HG03159 (cell line): ENCODE measurements around the gene TOLLIP.

Source experiments
- ATAC-seq: cut with Tn5 transposase; IDR thresholded peaks from one replicate; pipeline ENCODE4 v1.9.1; 2021; ENCODE audit warnings: mild to moderate bottlenecking, moderate library complexity; ENCODE audit not compliant: unreplicated experiment

The TOLLIP gene

DNA sequence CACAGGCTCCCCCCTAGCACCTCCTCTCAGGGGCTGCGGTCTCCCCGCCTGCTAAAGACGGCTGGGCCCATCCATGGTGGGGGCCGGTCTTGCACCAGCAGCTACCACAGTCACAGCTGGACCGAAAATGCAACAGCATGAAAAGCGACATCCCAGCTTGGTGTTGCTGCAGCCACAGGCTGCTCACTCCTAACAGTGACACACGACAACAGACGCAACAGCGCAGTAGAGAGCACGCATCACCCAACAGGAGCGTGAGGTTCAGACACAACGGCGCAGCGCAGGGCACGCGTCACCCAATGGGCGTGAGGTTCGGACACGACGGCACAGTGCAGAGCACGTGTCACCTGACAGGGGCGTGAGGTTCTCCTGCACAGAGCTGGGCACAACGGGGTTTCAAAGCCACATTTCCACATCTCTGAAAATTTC, 24.1 kb downstream of the TOLLIP start:
- no peak for ATAC-seq

DNA sequence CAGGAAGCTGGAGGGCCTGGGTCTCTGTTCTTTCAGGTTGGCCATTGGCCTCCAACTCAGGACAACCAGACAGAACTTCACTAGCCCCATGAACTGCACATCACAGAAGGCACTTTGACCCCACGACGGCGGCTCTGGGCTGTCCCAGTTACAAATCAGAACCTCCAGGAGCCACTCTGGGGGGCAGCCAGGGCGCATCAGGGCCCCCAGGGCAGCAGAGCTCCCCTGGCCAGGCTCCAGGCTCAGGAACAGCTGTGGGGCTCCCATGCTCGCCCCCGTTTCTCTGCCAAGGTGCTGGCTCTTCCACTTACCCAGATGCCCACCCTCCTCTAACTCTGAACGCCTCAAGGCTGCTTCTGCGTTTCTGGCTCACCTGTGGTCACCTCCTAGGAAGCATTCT, 25.5 kb downstream of the TOLLIP start:
- no peak for ATAC-seq

DNA sequence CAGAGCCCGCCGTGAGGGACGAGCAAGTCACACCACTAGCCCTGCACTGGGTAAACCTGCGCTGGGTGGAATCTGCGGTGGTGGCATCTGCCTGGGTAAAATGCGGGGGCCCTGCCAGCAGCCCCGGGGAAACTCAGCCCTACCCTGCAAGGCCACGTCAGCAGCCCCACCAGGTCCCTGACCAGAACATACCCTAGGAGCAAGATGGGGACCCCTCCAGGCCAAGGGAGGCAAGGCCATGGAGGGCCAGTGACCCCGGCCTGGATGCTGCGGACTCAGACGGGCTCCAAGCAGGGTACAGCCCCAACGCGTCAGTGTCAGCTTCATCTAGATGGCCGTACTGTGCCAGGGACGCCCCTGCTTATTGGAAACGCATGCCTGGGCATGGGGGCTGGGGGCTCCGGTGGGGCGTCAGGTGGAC, 26.3 kb downstream of the TOLLIP start:
- no peak for ATAC-seq

DNA sequence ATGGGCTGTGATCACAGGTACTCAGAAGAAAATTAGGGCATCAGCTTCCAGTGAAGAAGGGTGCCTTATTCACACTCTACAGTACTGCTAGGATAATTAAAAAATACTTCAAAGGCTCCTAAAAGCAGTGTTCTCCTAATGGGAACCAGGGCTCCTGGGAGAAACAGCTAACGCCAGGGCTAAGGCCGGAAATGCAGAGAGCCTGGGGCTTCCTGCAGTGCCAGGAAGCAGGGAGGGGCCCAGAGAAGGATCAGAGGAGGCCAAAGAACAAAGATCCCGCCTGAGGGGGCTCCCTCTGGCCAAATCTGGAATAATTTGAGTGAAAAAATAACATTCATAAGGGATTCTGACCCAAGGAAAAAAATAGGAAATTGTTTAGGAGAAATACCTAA, 27.5 kb downstream of the TOLLIP start:
- ATAC-seq: no peak

DNA sequence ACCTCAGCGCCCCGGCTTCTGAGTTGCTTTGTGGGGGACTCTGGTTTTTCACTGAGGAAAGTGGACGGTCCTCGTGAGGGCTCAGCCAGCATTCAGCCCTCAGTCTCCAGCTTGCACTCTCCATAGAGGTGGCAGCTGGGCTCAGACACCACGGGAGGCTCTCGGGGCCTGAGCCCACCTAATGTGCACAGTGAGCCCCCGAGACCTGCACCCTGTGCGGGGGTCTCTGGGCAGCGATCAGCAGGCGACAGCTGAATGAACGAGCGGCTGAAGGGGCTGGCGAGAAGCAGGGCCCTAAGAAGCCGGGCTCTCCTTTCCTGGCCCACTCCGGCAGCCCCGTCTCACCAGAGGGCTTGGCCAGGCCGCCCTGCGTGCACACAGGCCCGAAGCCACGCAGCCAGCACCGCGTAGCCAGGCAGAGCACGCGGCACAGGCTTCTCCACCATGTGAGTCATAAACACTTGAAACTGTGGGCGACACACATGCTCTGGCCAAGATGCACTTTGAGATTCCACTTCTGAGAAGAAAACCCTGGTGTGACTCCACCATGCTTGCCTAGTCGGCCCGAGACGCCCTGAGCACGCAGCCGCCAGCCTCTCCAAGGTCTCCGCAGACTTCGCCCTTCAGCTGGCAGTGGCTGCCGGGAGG, 28.0 kb downstream of the TOLLIP start:
- ATAC-seq: no peak

DNA sequence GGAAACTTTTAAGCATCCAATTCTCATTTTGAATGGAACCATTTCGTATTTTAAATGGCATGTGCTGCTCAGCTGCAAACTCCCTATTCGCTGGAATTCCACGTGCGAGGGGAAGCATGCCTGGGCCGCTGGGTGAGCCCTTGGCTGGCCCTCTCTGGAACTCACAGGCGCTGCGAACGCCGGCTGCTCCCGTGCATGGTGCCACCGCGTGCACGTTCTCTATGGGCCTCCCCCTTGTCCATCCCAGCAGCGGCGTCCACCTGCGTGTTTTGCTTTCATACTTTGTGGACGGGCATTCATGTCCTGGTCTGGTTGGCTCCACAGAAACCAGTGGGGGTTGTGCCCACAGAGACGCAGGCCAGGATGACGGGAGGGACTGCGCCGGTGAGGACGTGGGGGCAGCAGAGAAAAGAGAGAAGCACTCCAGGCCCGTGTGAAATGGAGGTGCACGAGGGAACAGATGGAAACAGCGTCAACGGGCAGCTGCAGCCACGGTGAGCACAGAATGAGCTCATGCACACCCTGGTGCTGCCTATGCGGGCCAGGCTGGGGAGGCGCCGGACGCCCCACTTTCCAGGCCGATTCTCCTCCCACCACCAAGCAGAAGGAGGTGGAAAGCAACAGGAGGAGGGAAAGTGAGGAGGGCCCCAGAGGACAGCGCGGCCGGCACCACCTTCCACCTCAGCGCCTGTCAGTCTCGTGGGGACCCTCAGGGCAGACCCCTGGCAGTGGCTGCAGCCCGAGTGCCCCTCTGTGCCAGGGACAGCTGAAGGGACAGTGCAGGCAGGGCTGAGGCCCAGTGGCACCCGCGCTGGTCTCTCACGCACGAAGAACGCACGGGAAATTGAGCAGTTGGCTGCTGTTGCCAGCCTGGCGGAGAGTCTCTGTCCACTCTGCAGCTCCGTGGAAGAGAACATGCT, 29.1 kb downstream of the TOLLIP start:
- ATAC-seq: no peak

DNA sequence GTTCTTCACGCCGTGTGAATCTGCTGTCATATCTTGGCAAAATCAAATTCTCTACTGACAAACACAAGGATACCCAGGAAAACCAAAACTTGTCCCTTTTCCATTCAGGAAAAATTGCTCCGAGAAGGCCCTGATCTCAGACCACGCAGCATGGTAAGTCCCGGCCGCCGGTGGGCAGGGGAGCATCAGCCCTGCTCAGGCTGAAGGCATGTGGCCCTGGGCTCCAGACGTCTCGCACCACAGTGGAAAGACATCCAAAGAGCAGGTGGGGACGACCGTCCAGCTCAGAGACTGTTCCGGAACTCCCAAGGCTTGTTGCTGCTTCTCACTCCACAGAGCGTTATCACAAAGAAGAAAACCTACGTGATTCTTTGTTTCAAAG, 29.8 kb downstream of the TOLLIP start:
- ATAC-seq: no peak

DNA sequence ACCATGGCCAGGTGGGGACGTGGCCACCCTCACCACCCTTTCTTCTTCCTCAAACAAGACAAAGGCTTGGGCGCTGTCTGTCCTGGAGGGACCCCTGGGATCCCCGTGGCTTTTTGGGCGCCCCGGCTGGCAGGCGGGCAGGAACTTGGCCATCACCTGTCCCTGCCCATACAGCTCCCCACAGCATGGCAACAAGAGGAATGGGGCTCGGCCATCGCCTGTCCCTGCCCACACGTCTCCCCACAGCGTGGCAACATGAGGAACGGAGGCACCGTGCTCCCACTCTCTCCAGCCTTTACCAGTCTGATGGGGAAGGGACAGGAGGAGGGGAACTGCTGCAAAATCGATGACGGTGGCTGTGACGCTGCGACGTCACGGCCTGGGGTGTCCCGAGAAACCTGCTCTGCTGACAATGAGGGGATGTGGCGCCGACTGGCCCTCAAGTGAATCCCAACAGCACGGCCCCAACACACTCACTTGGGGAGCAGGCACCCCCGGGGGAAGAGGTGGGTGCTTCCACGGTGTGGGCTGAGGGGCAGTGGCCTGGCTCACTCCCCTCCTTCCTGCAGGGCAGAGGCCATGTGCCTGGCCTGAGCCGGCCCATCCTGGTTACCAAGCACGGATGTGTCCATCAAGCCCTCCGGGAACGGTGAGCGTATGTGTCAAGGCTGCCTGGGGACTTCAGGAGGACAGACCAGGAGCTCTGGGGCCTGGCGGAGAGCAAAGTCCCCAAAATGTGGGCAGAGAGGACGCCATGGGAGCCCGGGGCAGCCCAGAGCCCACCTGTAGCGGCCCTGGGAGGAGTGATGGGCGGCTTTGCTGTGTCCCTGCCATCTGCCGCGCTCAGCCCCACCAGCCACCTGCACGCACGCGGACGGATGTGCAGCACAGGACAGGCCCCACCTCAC, 30.4 kb downstream of the TOLLIP start:
- no peak for ATAC-seq

DNA sequence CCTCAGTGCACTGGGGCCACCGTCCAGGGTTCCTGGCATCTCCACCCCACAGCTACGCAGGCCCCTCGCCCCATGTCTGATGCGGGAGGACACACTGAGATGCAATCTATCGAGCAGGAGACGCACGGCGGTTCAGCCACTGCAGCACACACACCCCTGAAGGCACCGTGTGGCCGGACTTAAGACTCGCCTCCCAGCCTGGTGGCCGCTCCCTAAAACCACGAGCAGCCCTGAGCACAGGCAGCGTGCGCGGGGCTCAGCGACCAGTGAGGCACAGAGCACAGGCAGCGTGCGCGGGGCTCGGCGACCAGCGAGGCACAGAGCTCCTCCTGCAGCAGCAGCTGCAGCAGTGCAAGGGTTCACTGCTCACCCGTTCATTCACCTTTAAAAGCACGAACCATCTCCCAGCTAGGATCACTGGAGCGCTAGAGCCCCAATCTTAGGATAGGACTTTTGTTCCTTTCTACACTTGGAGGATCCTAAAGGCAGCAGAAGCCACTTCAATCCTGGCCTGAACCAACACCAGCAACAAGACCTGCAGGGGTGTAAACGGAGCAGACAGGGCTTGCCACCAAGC, 31.4 kb downstream of the TOLLIP start:
- no peak for ATAC-seq

DNA sequence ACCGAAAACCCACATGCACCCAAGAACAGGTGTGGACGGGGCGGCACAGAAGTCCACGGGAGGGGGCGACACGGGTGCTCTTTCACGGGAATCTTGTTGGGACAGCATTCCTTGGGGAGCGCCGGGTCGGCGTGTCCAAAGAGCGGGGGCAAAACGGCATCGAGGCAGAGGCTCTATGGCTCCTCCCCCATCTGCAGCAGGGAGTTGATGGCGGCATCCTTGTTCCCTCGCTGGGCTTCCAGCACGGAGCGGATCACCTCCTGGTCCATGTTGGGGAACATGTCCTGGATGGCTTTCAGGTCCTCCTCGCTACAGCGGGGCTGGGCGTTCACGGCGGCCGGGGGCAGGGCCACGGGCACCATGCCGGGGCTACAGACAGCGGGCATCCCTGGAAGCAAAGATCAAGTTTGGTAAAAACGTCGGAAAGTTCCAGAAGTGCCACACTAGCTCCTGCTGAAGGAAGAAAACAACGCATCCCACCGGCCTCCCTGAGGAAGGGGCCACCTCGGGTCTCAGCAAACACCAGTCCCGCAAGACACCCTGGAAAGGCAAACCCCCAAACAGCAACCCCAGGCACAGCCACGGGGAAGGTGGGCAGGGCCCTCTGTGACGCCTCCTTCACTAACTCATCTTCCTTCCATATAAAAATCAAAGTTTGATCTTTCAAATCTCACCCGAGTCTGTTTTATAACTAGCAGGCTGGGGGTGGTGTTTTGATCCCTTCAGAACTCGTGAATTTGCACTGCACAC, 32.4 kb downstream of the TOLLIP start:
- no peak for ATAC-seq

DNA sequence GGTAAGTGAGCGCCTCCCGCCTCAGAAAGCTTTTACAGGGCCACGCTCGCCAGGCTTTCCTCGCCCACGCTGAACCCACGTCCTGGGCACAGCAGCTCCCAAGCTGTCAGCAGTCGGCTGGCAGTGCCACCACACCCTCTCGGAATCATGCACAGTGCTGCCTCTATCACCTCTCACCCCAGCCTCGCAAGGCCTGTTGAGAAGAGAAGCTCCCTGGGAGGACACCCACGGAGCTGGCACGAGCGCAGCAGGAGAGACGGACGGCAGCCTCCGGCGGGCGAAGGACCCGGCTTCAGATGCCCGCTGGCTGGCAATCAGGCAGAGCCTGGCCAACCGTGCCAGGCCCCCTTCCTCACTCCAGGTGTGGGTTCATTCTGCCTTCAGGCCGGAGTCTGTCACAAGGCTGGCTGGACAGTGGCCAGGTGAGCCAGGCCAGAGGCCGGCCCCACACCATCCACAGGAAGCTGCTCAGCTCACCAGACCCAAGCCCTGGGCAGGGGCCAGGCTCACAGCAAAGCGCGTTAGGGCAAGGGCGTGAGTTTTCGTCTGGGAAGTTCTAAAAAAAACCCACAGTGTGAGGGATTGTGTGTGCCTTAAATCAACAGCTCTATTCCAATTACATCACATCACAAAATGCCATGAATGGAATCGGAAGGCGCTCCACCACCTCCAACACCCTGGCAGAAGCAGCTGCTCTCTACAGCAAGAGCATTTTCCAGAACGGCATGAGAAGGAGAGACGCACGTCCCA, 33.2 kb downstream of the TOLLIP start:
- no peak for ATAC-seq

DNA sequence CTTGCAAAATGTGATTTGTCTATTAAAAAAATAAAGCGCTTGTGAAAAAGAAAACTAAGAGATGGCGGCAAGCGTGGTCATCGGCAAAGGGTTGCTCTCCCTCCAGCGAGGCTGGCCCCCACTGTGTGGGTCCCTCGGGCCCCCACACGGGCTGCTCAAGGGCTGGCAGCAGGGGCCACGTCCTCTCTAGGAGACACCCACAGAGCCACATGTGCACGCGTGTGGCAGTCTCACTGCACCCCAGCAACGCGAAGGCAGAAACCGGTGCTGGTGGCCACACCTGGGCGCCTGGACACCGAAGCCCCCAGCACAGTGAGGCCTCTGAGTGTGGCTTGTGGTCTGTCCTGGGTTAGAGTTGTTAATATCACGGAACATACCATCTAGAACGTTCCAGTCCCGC, 34.4 kb downstream of the TOLLIP start:
- ATAC-seq: no peak

DNA sequence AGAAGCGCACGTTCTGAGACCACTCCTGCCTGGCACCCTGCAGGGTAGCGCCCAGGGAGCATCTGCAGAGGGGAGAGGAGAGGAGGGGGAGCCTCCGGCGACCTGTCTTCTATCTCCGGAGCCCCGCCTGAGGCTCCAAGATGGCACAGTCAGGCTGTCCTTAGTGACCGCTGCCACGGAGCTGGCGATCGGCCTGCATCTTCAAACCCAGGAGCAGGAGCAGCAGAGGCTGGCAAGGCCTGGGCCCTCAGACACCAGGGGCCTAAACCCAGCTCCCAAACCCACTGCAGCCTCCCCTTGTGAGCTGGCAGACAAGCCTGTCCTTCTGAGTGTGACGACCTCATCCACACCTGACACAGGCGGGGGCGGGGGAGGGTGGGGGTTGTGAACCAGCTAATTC, 34.9 kb downstream of the TOLLIP start:
- no peak for ATAC-seq

DNA sequence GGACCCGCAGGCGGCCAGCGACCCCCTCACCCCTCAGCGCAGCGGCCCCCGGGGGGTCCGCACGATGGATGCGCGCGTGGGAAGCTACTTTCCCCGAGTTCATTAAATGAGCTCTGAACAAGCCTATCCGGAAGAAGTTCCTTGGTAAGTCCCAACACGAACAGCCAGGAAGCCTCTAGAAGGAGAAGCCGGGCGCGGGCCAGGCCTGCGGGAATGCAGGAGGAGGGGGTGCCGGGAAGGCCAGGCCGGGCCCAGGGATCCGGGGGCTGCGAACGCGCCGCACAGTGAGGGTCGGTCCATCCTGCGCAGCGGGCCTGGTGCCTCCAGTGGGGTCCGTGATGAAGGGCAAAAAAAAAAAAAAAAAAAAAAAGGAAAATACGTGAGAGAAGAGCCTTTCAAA, 36.9 kb downstream of the TOLLIP start:
- no peak for ATAC-seq

DNA sequence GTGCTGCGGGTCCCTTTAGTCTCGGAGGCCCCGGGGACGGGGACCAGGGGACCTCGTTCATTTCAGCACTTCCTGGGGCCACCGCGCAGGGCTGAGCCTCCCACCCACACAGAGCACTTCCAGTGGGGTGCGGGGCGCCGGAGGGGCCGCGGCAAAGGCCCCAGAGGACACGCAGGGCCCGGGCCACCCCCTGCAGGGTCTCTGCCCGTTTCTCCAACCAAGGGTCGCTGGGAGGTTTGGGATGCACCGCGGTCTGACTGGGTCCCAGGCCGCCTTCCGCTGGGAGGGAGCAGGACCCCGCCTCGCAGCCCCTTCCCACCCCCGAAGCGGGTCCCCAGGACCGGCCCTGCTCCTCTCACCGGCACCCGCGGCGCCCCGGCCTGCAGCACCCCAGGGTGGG, 37.5 kb downstream of the TOLLIP start:
- no peak for ATAC-seq

DNA sequence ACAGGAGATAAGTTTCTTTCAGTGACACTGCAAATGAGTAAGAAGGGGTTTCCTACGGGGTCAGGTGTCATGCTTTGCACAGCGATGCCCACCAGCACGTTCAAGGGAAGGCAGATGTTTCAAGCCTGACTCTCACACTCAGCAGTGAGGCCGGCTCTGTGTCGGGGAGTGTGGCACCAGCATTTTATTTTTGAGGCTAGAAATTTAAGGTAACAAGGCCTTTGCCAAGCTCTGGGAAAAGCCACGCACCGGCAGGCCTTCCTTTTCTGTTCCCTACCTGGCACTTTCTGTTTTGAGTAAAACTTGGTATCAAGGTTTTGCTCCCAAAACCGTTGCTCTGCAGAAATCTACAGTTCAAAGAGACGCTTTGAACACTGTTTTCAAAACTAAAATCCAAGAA, 38.0 kb downstream of the TOLLIP start:
- no peak for ATAC-seq

DNA sequence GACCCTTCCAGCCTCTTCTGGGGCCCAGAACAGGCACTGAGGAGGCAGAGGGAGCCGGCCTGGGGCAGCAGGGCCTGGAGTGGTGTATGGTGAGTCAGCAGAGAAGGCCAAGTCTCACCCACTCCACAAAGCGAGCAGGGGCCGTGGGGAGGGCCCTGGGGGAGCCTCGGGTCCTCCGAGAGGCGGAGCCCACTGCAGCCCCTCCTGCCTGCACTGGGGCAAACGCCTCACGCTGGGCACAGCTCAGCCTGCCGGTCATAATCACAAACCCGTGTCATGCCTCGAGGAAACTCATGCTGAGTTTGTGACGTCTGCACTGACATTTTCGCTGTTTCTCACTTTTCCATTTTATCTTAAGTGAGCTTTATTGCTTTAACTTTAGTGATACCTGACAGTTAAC, 38.4 kb downstream of the TOLLIP start:
- no peak for ATAC-seq

DNA sequence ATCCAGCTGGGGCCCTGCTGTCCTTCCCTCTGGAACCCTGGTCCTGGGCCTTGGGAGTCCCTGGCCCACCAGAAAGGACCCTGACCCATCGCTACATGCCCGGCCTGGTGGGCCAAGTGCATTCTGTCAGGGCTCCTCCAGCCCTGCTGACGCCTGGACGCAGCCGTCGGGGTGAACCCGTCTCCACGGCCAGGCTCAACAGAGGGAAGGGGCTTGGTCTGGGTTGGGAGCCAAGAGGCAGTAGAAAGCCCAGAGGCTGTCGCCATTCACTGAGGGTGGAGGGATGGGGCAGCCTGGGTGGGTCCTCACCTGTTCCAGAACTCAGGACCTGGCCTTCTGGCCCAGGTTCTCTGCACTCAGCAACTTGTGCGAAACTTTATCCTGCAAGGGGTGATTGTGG, 39.0 kb downstream of the TOLLIP start:
- no peak for ATAC-seq

DNA sequence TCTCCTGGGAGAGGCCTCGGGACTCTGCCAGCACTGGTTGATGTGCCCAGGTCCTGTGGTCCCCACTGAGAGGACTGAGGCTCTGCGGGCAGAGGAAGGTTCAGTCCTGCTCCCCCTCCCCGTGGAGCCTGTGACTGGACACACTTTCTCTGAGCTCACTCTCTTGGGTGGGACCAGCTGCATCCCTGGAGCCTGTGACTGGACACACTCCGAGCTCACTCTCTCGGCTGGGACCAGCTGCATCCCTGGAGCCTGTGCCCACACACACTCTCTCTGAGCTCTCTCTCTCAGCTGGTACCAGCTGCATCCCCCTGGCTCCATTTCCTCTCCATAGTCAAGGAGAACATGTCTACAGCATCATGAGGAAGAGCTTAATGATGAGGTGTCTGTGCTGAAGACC, 39.5 kb downstream of the TOLLIP start:
- ATAC-seq: no peak
